ENCODE measurements around the gene MC4R.

The MC4R gene

GRCh38 chr18:60385693-60386092 is 13.1 kb upstream of the MC4R start:
- FAIRE-seq (no peak), DNase-seq (ENCODE audit: insufficient read length) (no peak)
- no peak for TF ChIP-seq TAF1 (IDR thresholded peaks at IDR 0.05; ENCODE audit: borderline replicate concordance, low read depth, low read length)

DNA sequence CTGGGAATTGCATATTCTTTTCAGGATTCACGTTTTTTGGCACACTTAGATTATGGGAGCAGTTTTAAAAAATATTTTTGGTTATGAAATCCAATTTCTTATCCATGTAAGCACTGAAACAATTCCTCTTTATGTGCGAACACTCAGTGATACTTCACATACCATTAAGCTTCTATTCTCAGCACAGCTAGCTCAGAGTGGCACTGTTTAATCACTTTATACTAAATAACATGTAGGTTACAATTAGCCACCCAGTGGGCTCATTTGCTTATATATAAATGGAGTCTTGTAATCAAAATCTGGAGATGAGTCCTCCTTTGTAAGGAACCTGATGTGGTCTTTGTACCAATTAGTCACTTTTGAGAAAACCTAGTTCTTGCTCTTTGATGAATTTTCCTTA is 11.3 kb upstream of the MC4R start:
- TF ChIP-seq POLR2A (IDR thresholded peaks at IDR 0.05; ENCODE audit: low read depth, low read length) (no peak), TAF1 (IDR thresholded peaks at IDR 0.05; ENCODE audit: borderline replicate concordance, low read depth, low read length) (no peak), POLR2AphosphoS5 (IDR thresholded peaks at IDR 0.05; ENCODE audit: low read depth, low read length) (no peak)
- no peak for DNase-seq (ENCODE audit: insufficient read length)
- FAIRE-seq = no peak

- TF ChIP-seq POLR2A (IDR thresholded peaks at IDR 0.05; ENCODE audit: low read depth, low read length) (no peak), TAF1 (IDR thresholded peaks at IDR 0.05; ENCODE audit: borderline replicate concordance, low read depth, low read length) (no peak), POLR2AphosphoS5 (IDR thresholded peaks at IDR 0.05; ENCODE audit: low read depth, low read length) (no peak)
- DNase-seq (ENCODE audit: insufficient read length) (no peak), FAIRE-seq (no peak)
Observed at GRCh38 chr18:60377778-60378469, 5.3 kb upstream of the MC4R start.

DNA sequence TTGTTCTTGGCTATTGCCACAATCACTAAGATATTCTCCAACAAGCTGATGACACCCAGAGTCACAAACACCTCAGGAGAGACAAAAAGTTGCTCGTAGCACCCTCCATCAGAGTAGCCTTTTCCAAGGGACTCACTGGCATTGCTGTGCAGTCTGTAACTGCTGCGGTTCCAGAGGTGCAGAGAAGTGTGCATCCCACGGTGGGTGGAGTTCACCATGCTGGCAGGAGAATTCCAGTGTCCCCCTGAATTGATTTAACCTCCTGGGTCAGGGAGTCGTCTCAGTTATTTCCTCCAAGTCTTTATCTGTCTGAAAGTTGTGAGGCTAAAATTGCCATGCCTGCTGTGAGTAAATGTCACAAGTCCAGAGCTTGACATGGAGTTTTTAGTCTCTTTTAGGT is 443 bp downstream of the MC4R start:
- DNase-seq (ENCODE audit: insufficient read length) = no peak
- TF ChIP-seq POLR2AphosphoS5 (IDR thresholded peaks at IDR 0.05; ENCODE audit: low read depth, low read length) (no peak), TAF1 (IDR thresholded peaks at IDR 0.05; ENCODE audit: borderline replicate concordance, low read depth, low read length) (no peak), POLR2A (IDR thresholded peaks at IDR 0.05; ENCODE audit: low read depth, low read length) (no peak)
- FAIRE-seq = no peak

DNA sequence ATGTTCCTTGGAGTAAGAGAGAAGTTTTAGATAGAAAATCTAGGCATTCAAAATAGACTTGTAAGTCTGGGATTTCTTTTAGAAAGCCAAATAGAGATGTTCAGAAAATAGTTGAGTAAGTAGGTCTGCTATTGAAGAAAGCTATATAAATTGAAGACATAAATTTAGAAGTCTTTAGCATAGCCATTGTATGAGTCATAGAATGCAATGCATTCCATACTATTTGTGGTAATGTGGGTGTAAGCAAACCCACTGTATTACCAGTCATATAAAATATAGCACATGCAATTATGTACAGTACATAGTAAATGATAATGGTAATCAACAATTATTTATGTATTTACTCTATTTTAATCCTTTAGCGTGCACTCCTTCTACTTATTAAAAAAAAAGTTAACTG is 14.1 kb downstream of the MC4R start:
- DNase-seq (ENCODE audit: insufficient read length) (no peak), FAIRE-seq (no peak)

GRCh38 chr18:60350941-60351340 is 21.6 kb downstream of the MC4R start:
- FAIRE-seq (no peak), DNase-seq (ENCODE audit: insufficient read length) (no peak)
- TF ChIP-seq POLR2A (IDR thresholded peaks at IDR 0.05; ENCODE audit: low read depth, low read length) = no peak

More for the DNA sequence above, 14.1 kb downstream of the MC4R start:
- no peak for TF ChIP-seq TAF1 (IDR thresholded peaks at IDR 0.05; ENCODE audit: borderline replicate concordance, low read depth, low read length)
- TF ChIP-seq POLR2AphosphoS5 (IDR thresholded peaks at IDR 0.05; ENCODE audit: low read depth, low read length) = no peak
- TF ChIP-seq POLR2A (IDR thresholded peaks at IDR 0.05; ENCODE audit: low read depth, low read length) = no peak

DNA sequence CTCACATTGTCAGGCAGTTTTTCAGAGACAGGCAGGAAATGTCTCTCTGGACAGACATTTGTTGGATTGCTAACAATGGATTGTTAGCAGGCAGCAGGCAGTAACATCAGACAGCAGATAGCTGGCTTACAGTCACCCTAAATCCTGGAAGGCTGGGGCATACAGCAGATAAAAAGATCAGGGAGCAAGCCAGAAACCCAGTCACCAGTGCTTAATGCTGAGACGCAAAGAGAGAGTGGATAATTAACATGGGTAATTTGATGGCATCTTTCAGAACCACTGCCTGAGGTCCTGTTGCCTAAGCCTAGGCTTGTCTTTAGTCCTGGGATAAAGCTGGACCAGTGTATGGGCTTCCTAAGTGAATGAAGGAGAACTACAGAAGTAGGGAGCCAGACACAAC is 22.4 kb downstream of the MC4R start:
- FAIRE-seq = no peak
- DNase-seq (ENCODE audit: insufficient read length) = no peak
- TF ChIP-seq POLR2A (IDR thresholded peaks at IDR 0.05; ENCODE audit: low read depth, low read length) = no peak
- no peak for TF ChIP-seq TAF1 (IDR thresholded peaks at IDR 0.05; ENCODE audit: borderline replicate concordance, low read depth, low read length)
- no peak for TF ChIP-seq POLR2AphosphoS5 (IDR thresholded peaks at IDR 0.05; ENCODE audit: low read depth, low read length)

DNA sequence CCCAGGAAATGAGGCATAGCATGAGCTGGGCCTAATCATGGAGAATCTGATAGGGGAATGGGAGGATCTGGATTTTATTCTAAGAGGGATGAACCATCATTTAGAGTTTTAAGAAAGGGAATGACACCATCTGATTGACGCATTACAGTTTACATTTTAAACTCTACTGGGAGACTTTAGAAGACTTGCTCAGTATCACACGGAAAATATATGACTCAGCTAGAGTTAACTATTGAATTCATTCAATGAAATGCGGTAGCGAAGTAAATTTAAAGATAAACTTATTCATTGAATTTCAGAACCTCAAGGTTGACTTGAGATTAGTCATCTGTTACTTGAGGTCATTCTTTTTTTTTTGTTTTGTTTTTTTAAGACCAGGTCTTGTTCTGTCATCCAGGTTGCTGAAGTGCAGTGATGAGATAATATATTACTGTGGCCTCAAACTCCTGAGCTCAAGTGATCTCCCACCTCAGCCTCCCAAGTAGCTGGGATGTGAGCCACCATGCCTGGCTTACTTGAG is 25.0 kb downstream of the MC4R start:
- TF ChIP-seq POLR2AphosphoS5 (IDR thresholded peaks at IDR 0.05; ENCODE audit: low read depth, low read length) (no peak), POLR2A (IDR thresholded peaks at IDR 0.05; ENCODE audit: low read depth, low read length) (no peak), TAF1 (IDR thresholded peaks at IDR 0.05; ENCODE audit: borderline replicate concordance, low read depth, low read length) (no peak)
- no peak for FAIRE-seq

DNA sequence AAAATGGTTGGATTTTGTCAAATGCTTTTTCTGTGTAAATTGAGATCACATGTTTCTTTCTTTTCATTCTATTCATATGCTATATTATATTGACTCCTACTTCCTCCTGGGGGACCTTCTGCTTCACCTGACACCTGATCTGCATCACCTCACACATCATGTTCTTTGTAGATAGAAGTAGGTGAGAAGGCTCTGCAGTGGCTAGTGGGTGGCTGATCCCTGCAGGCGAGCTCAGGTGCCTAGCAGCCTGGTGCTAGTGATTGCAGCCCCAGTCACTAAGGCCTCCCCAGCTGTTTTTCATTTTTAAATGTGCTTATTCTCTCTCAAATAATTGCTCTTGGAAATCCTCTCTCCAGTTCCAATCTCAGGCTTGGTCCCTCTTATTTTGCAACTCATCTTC is 33.6 kb downstream of the MC4R start:
- DNase-seq (ENCODE audit: insufficient read length) = no peak
- no peak for TF ChIP-seq POLR2A (IDR thresholded peaks at IDR 0.05; ENCODE audit: low read depth, low read length)
- TF ChIP-seq TAF1 (IDR thresholded peaks at IDR 0.05; ENCODE audit: borderline replicate concordance, low read depth, low read length) = no peak
- TF ChIP-seq POLR2AphosphoS5 (IDR thresholded peaks at IDR 0.05; ENCODE audit: low read depth, low read length) = no peak
- no peak for FAIRE-seq

More for the DNA sequence above, 25.0 kb downstream of the MC4R start:
- no peak for DNase-seq (ENCODE audit: insufficient read length)

GRCh38 chr18:60331890-60332289 is 40.7 kb downstream of the MC4R start:
- DNase-seq (ENCODE audit: insufficient read length) = no peak
- TF ChIP-seq POLR2A (IDR thresholded peaks at IDR 0.05; ENCODE audit: low read depth, low read length) (no peak), POLR2AphosphoS5 (IDR thresholded peaks at IDR 0.05; ENCODE audit: low read depth, low read length) (no peak), TAF1 (IDR thresholded peaks at IDR 0.05; ENCODE audit: borderline replicate concordance, low read depth, low read length) (no peak)
- FAIRE-seq = no peak

DNA sequence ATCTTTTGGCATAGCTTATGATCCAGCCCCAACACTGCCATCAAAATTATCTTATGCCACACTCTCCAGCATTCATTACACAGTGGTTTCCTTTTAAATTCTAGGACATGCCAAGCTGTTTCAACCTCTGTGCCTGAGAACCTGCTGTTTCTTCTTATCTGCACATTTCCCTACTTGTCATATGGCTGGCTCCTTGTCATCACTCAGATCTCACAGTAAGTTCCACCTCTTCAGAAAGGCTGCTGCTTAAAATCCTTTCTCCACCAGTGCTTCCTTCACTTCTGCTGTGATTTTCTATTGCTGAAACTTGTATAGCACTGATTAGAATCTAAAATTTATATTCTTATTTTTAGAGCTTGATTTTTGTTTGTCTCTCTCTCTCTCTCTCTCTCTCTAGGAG is 43.4 kb downstream of the MC4R start:
- TF ChIP-seq POLR2A (IDR thresholded peaks at IDR 0.05; ENCODE audit: low read depth, low read length) (no peak), POLR2AphosphoS5 (IDR thresholded peaks at IDR 0.05; ENCODE audit: low read depth, low read length) (no peak), TAF1 (IDR thresholded peaks at IDR 0.05; ENCODE audit: borderline replicate concordance, low read depth, low read length) (no peak)
- no peak for FAIRE-seq
- no peak for DNase-seq (ENCODE audit: insufficient read length)

DNA sequence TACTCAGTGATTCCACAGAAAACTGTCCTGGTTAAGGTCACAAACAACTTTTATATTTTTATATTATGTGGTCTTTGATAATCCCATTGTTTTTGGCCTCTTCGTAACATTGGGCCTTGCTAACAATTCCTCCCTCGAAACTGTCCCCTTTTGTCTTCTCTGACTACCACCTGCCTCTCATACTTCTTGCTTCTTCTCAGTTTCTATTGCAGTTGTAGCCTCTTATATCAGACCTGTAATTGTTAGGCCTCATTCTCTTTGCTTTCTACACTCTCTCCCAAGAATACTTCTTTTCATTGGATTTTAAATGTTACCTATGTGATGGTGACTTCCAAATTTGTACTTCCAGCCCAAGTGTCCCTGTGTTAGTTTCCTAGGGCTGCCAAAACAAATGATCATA is 44.7 kb downstream of the MC4R start:
- DNase-seq (ENCODE audit: insufficient read length) (no peak), FAIRE-seq (no peak)
- TF ChIP-seq POLR2AphosphoS5 (IDR thresholded peaks at IDR 0.05; ENCODE audit: low read depth, low read length) (no peak), TAF1 (IDR thresholded peaks at IDR 0.05; ENCODE audit: borderline replicate concordance, low read depth, low read length) (no peak), POLR2A (IDR thresholded peaks at IDR 0.05; ENCODE audit: low read depth, low read length) (no peak)
